Testis (tissue), 2 donors: ENCODE measurements around the gene NUDT22.

ENCODE experiments used
- POLR2A ChIP-seq: fragments of 450-650 bp; IDR thresholded peaks from one replicate; pipeline ENCODE4 v1.6.1; 2017; ENCODE audit warnings: antibody characterized with exemption, mild to moderate bottlenecking, moderate library complexity
- TF ChIP-seq, protein P1 (sequence below), 3 experiments: fragments of 450-650 bp in 2 of 3; fragments of 200-600 bp in 1 of 3; sonication (generic) in 1 of 3; IDR thresholded peaks; one replicate each; pipeline ENCODE4 v1.5.1; 2016 to 2019; ENCODE audit warnings: antibody characterized with exemption in 3 of 3, mild to moderate bottlenecking in 2 of 3, moderate library complexity in 1 of 3

DNA sequence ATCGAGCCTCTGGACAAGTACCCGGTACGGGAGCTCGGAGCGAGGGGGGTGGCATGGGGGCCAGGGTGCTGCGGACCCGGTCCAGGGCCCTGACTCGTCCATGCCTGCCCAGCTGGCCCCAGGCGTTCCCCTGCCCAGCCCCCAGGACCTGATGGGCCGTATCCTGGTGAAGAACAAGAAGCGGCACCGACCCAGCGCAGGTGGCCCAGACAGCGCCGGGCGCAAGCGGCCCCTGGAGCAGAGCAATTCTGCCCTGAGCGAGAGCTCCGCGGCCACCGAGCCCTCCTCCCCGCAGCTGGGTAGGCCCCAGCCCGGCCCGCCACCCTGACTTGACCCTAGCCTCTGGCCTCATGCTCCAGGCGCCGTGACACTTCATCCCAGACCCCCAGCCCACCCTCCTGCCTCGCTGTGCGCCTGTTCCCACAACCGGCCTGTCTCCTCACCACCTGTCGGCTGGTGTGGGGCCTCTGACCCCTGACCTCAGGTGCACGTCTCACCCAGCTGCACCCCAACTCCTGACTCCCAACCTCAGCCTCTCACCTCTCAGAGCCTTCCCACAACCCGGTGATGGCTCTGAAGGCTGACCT lies 33.0 kb downstream of the NUDT22 start:
- TF ChIP-seq POLR2A: no peak
- TF ChIP-seq, protein P1, sequence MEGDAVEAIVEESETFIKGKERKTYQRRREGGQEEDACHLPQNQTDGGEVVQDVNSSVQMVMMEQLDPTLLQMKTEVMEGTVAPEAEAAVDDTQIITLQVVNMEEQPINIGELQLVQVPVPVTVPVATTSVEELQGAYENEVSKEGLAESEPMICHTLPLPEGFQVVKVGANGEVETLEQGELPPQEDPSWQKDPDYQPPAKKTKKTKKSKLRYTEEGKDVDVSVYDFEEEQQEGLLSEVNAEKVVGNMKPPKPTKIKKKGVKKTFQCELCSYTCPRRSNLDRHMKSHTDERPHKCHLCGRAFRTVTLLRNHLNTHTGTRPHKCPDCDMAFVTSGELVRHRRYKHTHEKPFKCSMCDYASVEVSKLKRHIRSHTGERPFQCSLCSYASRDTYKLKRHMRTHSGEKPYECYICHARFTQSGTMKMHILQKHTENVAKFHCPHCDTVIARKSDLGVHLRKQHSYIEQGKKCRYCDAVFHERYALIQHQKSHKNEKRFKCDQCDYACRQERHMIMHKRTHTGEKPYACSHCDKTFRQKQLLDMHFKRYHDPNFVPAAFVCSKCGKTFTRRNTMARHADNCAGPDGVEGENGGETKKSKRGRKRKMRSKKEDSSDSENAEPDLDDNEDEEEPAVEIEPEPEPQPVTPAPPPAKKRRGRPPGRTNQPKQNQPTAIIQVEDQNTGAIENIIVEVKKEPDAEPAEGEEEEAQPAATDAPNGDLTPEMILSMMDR (IDR thresholded peaks at IDR 0.05): no peak
